GM12892 (cell line): Measurements from ENCODE around the gene SLC46A3.

ENCODE experiments used
- POLR2A ChIP-seq: IDR thresholded peaks from 2 replicates; pipeline ENCODE4 v1.6.1; 2011; ENCODE audit warnings: low read depth, low read length, control low read depth
- POLR2AphosphoS5 ChIP-seq: IDR thresholded peaks from 2 replicates; pipeline ENCODE4 v1.6.1; 2011; ENCODE audit warnings: low read depth, low read length, control low read depth

DNA sequence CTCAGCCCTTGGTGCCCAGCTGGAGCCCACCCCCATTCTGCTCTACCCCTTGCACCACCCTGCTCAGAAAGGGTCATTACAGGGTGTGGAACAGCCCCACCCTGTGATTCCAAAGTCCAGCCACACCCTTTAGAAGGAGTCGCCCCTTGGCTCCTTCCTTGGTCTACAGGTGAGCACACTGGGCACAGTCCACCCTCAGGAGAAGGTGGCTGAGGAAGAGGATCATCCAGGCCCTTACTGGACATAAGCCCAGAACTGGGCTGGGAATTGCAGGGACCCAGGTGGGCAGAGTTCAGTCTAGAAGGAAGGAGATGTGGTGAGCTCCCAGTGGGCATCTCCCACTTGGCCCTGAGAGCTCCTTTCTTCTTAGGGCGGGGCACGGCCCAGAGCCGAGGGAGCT, 8.6 kb downstream of the SLC46A3 start:
- TF ChIP-seq POLR2AphosphoS5 (no peak), POLR2A (no peak)
